ENCODE measurements around the gene NCDN.

- no peak for TF ChIP-seq POLR2A (IDR thresholded peaks at IDR 0.05; ENCODE audit: low read length)
- no peak for TF ChIP-seq GATA1 (IDR thresholded peaks at IDR 0.05; ENCODE audit: low read depth, low read length)
Observed at GRCh38 chr1:35536556-35537162, 20.9 kb upstream of the NCDN start.

Data from erythroblast (primary cell).